Measurements from ENCODE around the gene PDE4D. TPM values are rescaled to one million over a fixed set of nuclear protein-coding genes. Genes with fewer than 3 reads are reported as not detected.

Gene PDE4D
- total RNA-seq, 1 experiment from 2014 or later, result 2.4 TPM

DNA sequence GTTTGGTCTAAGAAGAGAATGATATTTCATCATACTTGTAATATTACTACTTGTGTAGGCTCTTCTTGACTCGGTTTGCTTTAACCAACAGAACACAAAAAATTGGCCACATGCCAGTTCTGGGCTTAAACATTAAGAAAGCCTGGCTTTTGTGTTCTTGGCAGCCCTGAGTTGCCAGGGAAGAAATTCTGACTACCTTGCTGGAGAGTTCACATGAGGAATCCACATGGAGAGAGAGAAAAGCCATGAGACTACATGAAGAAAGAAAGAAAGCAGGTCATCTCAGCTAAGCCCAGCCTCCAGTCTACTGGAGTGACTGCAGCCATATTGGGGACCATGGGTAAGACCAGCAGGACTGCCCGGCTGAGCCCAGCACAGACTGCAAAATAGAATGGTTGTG, 785.8 kb downstream of the PDE4D start:
- Histone ChIP-seq H3K9me3 (ENCODE audit: control insufficient read depth, insufficient read depth, low read depth, low read length) (no peaks in the 10 kb centered on the region), H3K27ac (ENCODE audit: low read length) (no peak overlapping the region), H3K4me1 (ENCODE audit: control insufficient read depth, insufficient read depth, low read length) (no peaks in the 10 kb centered on the region), H3K4me3 (ENCODE audit: low read depth in 2 of 2, low read length in 2 of 2) (no peak overlapping the region), H3K27me3 (ENCODE audit: control insufficient read depth, insufficient read depth, low read length) (no peaks in the 10 kb centered on the region), H3K36me3 (ENCODE audit: control insufficient read depth, insufficient read depth, low read length) (no peaks in the 10 kb centered on the region)
- intact Hi-C loops (cut with micrococcal nuclease; ENCODE audit: unreplicated experiment) (no loop called here), in situ Hi-C loops (cut with HindIII; ENCODE audit: low pct_unique_long_range_greater_than_20kb, low sequenced_read_pairs) (no loop called here)
- BruUV-seq (replicated peaks), result no TSS peak
- no peak for DNase-seq (ENCODE audit: low read depth, low spot score)
- ATAC-seq, result no peak
- TF ChIP-seq, protein P1, sequence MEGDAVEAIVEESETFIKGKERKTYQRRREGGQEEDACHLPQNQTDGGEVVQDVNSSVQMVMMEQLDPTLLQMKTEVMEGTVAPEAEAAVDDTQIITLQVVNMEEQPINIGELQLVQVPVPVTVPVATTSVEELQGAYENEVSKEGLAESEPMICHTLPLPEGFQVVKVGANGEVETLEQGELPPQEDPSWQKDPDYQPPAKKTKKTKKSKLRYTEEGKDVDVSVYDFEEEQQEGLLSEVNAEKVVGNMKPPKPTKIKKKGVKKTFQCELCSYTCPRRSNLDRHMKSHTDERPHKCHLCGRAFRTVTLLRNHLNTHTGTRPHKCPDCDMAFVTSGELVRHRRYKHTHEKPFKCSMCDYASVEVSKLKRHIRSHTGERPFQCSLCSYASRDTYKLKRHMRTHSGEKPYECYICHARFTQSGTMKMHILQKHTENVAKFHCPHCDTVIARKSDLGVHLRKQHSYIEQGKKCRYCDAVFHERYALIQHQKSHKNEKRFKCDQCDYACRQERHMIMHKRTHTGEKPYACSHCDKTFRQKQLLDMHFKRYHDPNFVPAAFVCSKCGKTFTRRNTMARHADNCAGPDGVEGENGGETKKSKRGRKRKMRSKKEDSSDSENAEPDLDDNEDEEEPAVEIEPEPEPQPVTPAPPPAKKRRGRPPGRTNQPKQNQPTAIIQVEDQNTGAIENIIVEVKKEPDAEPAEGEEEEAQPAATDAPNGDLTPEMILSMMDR (IDR thresholded peaks at IDR 0.05), result no peak
- TF ChIP-seq SIN3A (IDR thresholded peaks at IDR 0.05; ENCODE audit: borderline replicate concordance, insufficient read depth, low read depth, low read length) (no peak), TCF7L2 (IDR thresholded peaks at IDR 0.05; ENCODE audit: low read depth, low read length) (no peak)
- ChIA-PET CTCF (no interaction called here), POLR2A (no interaction called here)

DNA sequence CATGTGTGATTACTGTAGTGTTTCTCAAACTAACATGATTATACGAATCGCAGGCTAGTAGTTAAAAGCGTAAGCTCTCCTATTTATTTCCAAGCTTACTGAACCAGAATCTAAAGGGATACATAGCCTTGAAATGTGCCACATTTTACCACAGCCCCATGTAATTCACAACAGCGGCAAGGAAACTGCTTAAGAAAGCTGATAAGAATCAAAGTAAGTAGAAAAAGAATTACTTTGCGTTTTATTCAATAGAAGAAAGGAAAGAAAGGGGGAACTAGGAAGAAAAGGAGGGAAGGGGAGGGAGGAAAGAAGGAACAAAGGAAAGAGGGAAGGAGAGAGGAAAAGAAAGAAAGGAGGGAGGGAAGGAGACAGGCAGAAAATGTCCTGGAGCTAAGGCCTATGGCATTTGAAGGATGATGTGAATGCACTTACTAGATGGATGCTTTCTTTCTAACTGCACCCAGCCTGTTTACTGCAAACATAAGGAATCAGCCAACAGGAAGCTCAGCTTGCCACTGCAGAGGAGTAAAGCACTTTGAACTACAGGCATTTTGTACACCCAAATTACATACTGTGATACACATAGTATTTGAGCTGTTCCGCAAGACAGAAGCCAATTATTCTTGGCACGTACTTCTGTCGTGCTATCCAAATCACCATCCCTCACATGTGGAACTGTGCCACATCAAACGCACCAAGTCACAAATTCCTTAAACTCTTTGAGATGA, 789.0 kb downstream of the PDE4D start:
- H3K9me3 ChIP-seq (ENCODE audit: control insufficient read depth, insufficient read depth, low read depth, low read length), result no peaks in the 10 kb centered on the region
- no peaks in the 10 kb centered on the region for H3K27me3 ChIP-seq (ENCODE audit: control insufficient read depth, insufficient read depth, low read length)
- no peaks in the 10 kb centered on the region for H3K36me3 ChIP-seq (ENCODE audit: control insufficient read depth, insufficient read depth, low read length)
- no peak for TF ChIP-seq POLR2AphosphoS5 (IDR thresholded peaks at IDR 0.05; ENCODE audit: low read depth, low read length)
- no peak for TF ChIP-seq SIN3A (IDR thresholded peaks at IDR 0.05; ENCODE audit: borderline replicate concordance, insufficient read depth, low read depth, low read length)
- TF ChIP-seq, protein P1 (IDR thresholded peaks at IDR 0.05), result no peak
- TF ChIP-seq, protein P2, sequence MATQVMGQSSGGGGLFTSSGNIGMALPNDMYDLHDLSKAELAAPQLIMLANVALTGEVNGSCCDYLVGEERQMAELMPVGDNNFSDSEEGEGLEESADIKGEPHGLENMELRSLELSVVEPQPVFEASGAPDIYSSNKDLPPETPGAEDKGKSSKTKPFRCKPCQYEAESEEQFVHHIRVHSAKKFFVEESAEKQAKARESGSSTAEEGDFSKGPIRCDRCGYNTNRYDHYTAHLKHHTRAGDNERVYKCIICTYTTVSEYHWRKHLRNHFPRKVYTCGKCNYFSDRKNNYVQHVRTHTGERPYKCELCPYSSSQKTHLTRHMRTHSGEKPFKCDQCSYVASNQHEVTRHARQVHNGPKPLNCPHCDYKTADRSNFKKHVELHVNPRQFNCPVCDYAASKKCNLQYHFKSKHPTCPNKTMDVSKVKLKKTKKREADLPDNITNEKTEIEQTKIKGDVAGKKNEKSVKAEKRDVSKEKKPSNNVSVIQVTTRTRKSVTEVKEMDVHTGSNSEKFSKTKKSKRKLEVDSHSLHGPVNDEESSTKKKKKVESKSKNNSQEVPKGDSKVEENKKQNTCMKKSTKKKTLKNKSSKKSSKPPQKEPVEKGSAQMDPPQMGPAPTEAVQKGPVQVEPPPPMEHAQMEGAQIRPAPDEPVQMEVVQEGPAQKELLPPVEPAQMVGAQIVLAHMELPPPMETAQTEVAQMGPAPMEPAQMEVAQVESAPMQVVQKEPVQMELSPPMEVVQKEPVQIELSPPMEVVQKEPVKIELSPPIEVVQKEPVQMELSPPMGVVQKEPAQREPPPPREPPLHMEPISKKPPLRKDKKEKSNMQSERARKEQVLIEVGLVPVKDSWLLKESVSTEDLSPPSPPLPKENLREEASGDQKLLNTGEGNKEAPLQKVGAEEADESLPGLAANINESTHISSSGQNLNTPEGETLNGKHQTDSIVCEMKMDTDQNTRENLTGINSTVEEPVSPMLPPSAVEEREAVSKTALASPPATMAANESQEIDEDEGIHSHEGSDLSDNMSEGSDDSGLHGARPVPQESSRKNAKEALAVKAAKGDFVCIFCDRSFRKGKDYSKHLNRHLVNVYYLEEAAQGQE (IDR thresholded peaks at IDR 0.05; ENCODE audit: insufficient read depth in 1 of 2, low read depth in 2 of 2, low read length in 1 of 2), result no peak
- no peak for TF ChIP-seq TCF7L2 (IDR thresholded peaks at IDR 0.05; ENCODE audit: low read depth, low read length)
- CTCF ChIA-PET, result interaction anchor here (0.7 kb wide), 1 partner anchor 20 kb away, joined by 3 read pairs; no protein-coding TSS in a partner anchor
- in situ Hi-C loops (cut with HindIII; ENCODE audit: low pct_unique_long_range_greater_than_20kb, low sequenced_read_pairs), result no loop called here
- H3K4me1 ChIP-seq (ENCODE audit: control insufficient read depth, insufficient read depth, low read length), result no peaks in the 10 kb centered on the region
- no peak for ATAC-seq
- POLR2A ChIA-PET, result no interaction called here
- no peak overlapping the region for H3K27ac ChIP-seq (ENCODE audit: low read length)
- no peak for DNase-seq (ENCODE audit: low read depth, low spot score)
- no peak overlapping the region for H3K4me3 ChIP-seq (ENCODE audit: low read depth in 2 of 2, low read length in 2 of 2)
- BruUV-seq (replicated peaks), result no TSS peak
- intact Hi-C loops (cut with micrococcal nuclease; ENCODE audit: unreplicated experiment), result no loop called here
